Measurements from ENCODE around the gene EIF2B5.

- TF ChIP-seq REST (IDR thresholded peaks at IDR 0.05; ENCODE audit: insufficient read depth in 1 of 2, low read depth in 2 of 2, low read length in 2 of 2), result no peak; a peak in 1 of 4 replicates
- no peak for TF ChIP-seq TAF1 (IDR thresholded peaks at IDR 0.05; ENCODE audit: borderline replicate concordance, insufficient read depth, low read length)
These were observed 39.1 kb downstream of the EIF2B5 start for GRCh38 chr3:184174284-184174645.

All from PFSK-1 (cell line).